Measurements from ENCODE around the gene MAML1.

DNA sequence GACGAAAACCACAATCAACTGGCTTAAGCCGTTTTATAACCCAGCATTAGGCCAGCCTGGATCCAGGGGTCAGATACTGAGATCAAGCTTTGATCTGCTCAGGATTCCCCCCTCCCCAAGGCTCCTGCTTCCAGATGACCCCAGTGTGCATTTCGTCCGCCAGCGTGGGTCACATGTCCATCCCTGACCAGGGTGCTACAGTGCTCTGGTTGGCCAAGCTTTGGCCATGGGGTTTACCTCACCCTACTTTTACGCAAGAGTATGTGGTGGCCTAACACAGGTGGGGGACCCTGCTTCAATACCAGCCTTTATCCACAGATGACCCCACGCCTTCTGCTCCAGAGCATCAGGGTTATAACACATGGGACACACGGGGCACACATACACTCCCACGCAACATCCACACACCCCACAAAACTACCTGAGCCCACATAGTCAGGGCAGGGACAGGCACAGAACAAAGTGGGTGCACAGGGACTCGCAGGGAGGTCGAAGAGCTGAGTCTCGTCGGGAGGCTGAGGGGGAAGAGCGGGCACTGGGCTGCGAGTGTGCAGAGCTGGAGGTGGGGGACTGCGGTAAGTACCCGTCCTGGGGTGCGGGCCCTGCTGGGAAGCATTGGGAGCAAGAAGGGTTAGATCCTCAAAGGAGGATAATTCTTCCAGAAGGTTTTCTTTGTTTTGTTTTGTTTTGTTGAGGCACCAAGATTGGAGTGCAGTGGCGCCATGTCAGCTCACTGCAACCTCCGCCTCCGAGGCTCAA, 83.0 kb downstream of the MAML1 start:
- TF ChIP-seq, protein P1, sequence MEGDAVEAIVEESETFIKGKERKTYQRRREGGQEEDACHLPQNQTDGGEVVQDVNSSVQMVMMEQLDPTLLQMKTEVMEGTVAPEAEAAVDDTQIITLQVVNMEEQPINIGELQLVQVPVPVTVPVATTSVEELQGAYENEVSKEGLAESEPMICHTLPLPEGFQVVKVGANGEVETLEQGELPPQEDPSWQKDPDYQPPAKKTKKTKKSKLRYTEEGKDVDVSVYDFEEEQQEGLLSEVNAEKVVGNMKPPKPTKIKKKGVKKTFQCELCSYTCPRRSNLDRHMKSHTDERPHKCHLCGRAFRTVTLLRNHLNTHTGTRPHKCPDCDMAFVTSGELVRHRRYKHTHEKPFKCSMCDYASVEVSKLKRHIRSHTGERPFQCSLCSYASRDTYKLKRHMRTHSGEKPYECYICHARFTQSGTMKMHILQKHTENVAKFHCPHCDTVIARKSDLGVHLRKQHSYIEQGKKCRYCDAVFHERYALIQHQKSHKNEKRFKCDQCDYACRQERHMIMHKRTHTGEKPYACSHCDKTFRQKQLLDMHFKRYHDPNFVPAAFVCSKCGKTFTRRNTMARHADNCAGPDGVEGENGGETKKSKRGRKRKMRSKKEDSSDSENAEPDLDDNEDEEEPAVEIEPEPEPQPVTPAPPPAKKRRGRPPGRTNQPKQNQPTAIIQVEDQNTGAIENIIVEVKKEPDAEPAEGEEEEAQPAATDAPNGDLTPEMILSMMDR (IDR thresholded peaks at IDR 0.05) = no peak
- TF ChIP-seq POLR2A (IDR thresholded peaks at IDR 0.05) = no peak
- TF ChIP-seq EP300 (IDR thresholded peaks at IDR 0.05) = no peak
